Adrenal gland (tissue), 5 donors: Measurements from ENCODE around the gene LOXHD1.

Experiments used
- CTCF ChIP-seq, 6 experiments: fragments of 450-650 bp in 4 of 6; fragments of 200-600 bp in 2 of 6; sonication (generic) in 1 of 6; IDR thresholded peaks; 1 replicate in 5 of 6; 2 replicates in 1 of 6; pipeline versions ENCODE4 v1.5.1 to v1.8.0; 2016 to 2021; ENCODE audit warnings: antibody characterized with exemption in 6 of 6, mild to moderate bottlenecking in 2 of 6, moderate library complexity in 1 of 6
- POLR2A ChIP-seq, 2 donors: fragments of 450-650 bp; IDR thresholded peaks; one replicate each; pipeline ENCODE4 v1.6.1; 2017; ENCODE audit warnings: antibody characterized with exemption in 2 of 2, mild to moderate bottlenecking in 2 of 2, moderate library complexity in 1 of 2
- donor health status: DM: no; HTN: no; CAD: no.

- TF ChIP-seq CTCF (IDR thresholded peaks at IDR 0.05) (no peak), POLR2A (IDR thresholded peaks at IDR 0.05) (no peak)
These were observed 10.6 kb downstream of the LOXHD1 start for GRCh38 chr18:46646468-46646867.
